ENCODE results near the gene PGAM5.
A peak's percentile ranks its signal among the peaks of the same experiment; 100 is the strongest.
"Not testable (repeated sequence)": the region's sequence is repeated elsewhere in the genome, so short reads cannot be mapped to it uniquely, and the experiment has no call there.

PGAM5 gene

GRCh38 chr12:132754160-132754932 lies 43.7 kb downstream of the PGAM5 start:
- DNase-seq: no peak

- not testable (repeated sequence) for DNase-seq
Measured at GRCh38 chr12:132758825-132759224, 48.2 kb downstream of the PGAM5 start.

- DNase-seq: no peak
Measured at GRCh38 chr12:132759359-132759758, 48.7 kb downstream of the PGAM5 start.

GRCh38 chr12:132761032-132761920 lies 50.6 kb downstream of the PGAM5 start, which contains the start of gene ANKLE2:
Gene ANKLE2 (minus strand): TSS chr12:132761832. CDS start chr12:132761798, 34 bp downstream.
- DNase-seq: no peak

GRCh38 chr12:132761921-132762583 lies 51.4 kb downstream of the PGAM5 start:
- DNase-seq: peak; percentile 76 to 91

GRCh38 chr12:132764231-132764630 lies 53.6 kb downstream of the PGAM5 start:
- DNase-seq: no peak

GRCh38 chr12:132765361-132765760 lies 54.7 kb downstream of the PGAM5 start:
- DNase-seq: no peak

- no peak for DNase-seq
Measured at GRCh38 chr12:132766380-132767085, 55.9 kb downstream of the PGAM5 start.

GRCh38 chr12:132771126-132771838 lies 60.6 kb downstream of the PGAM5 start:
- DNase-seq: no peak
